GM12873 (cell line): ENCODE results near the gene EPS8L1.

Source experiments
- CTCF ChIP-seq: IDR thresholded peaks from 2 replicates; pipeline ENCODE4 v1.5.1; 2012; ENCODE audit warnings: low read depth, mild to moderate bottlenecking, moderate library complexity, low read length, control low read depth; ENCODE audit not compliant: insufficient read depth; ENCODE audit errors: missing control alignments

Gene EPS8L1

DNA sequence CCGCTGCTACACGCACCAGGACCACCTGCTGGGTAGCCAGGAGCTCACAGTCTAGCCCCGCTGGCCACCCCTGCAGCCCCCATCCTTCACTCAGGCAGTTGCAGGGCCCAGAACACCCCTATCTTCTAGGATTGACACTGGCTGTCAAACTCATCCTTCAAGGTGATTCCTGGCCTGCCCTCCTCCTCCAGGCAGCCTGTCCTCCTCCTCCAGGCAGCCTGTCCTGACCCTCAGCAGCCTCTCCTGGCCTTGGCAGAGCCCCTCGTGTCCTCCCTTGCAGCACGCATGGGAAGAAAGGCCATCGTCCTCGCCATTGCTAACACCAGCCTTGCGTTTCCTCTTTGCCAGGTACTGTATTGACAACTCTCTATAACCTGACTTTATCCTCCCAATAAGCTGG lies 3.8 kb upstream of the EPS8L1 start:
- no peak for TF ChIP-seq CTCF

DNA sequence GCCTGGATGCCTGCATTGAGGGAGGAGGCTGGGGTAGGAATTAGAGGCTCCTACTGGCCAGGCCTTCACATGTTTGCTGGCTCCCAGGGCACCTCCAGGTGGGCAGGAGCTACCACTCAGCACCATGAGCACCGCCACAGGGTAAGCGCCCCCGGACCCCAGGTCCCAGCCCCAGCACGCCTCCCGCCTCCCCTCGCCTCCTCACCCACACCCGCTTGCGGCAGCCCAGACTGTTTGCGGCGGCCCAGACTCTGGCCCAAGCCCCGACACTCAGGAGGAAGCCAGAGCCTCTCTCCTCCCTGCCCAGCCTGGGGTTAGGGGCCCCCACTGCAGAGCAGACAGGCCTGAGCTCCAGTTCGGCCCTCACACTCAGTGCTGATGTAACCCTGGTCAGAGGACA lies 652 bp downstream of the EPS8L1 start:
- no peak for TF ChIP-seq CTCF

GRCh38 chr19:55077106-55077505 lies 1.4 kb downstream of the EPS8L1 start:
- no peak for TF ChIP-seq CTCF

GRCh38 chr19:55078996-55079395 lies 3.3 kb downstream of the EPS8L1 start:
- TF ChIP-seq CTCF, result no peak

- TF ChIP-seq CTCF, result no peak
Measured at GRCh38 chr19:55079400-55080038, 3.9 kb downstream of the EPS8L1 start.

GRCh38 chr19:55080121-55080967 lies 4.7 kb downstream of the EPS8L1 start:
- no peak for TF ChIP-seq CTCF

- no peak for TF ChIP-seq CTCF
Measured at GRCh38 chr19:55080968-55081769, 5.5 kb downstream of the EPS8L1 start.
